ENCODE measurements around the gene NBDY.

DNA sequence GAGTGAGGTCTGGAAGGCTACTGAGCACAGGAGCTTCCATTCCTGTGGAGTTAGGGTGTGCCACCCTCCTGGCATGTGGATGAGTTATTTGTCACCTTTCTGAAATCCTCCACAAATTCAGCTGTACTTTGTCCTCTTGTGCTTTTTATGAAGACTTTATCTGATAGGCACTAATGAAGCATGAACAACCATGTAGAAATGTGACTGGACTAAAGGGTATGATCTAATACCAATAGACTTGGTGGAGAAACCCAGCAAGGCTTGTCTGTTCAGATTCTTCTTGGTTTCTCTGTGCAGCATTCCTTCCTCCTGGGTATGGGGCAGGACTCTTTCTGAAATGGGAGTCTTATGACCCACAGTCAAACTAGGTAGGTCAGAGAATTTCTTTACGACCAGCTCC lies 9.6 kb downstream of the NBDY start:
- TF ChIP-seq, protein P1, sequence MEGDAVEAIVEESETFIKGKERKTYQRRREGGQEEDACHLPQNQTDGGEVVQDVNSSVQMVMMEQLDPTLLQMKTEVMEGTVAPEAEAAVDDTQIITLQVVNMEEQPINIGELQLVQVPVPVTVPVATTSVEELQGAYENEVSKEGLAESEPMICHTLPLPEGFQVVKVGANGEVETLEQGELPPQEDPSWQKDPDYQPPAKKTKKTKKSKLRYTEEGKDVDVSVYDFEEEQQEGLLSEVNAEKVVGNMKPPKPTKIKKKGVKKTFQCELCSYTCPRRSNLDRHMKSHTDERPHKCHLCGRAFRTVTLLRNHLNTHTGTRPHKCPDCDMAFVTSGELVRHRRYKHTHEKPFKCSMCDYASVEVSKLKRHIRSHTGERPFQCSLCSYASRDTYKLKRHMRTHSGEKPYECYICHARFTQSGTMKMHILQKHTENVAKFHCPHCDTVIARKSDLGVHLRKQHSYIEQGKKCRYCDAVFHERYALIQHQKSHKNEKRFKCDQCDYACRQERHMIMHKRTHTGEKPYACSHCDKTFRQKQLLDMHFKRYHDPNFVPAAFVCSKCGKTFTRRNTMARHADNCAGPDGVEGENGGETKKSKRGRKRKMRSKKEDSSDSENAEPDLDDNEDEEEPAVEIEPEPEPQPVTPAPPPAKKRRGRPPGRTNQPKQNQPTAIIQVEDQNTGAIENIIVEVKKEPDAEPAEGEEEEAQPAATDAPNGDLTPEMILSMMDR (conservative IDR thresholded peaks at IDR 0.05; ENCODE audit: low read depth, low read length), result no peak
- TF ChIP-seq POLR2A (IDR thresholded peaks at IDR 0.05; ENCODE audit: low read depth, low read length) (no peak), MAFK (IDR thresholded peaks at IDR 0.05; ENCODE audit: low read depth, low read length) (no peak), SMC3 (IDR thresholded peaks at IDR 0.05; ENCODE audit: low read depth, low read length) (no peak), CEBPB (IDR thresholded peaks at IDR 0.05; ENCODE audit: low read depth, low read length) (no peak), RCOR1 (IDR thresholded peaks at IDR 0.05; ENCODE audit: insufficient replicate concordance, low read length) (no peak), RAD21 (IDR thresholded peaks at IDR 0.05; ENCODE audit: low read length) (no peak), RFX5 (IDR thresholded peaks at IDR 0.05; ENCODE audit: low read depth, low read length) (no peak), CHD1 (IDR thresholded peaks at IDR 0.05; ENCODE audit: low read depth, low read length) (no peak), MXI1 (IDR thresholded peaks at IDR 0.05; ENCODE audit: borderline replicate concordance, low read depth, low read length) (no peak), BHLHE40 (IDR thresholded peaks at IDR 0.05; ENCODE audit: low read depth, low read length) (no peak), NFE2L2 (IDR thresholded peaks at IDR 0.05; ENCODE audit: low read depth, low read length) (no peak)
- TF ChIP-seq, protein P2, sequence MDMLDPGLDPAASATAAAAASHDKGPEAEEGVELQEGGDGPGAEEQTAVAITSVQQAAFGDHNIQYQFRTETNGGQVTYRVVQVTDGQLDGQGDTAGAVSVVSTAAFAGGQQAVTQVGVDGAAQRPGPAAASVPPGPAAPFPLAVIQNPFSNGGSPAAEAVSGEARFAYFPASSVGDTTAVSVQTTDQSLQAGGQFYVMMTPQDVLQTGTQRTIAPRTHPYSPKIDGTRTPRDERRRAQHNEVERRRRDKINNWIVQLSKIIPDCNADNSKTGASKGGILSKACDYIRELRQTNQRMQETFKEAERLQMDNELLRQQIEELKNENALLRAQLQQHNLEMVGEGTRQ (IDR thresholded peaks at IDR 0.05; ENCODE audit: low read depth, low read length), result no peak
- TF ChIP-seq, protein P3, sequence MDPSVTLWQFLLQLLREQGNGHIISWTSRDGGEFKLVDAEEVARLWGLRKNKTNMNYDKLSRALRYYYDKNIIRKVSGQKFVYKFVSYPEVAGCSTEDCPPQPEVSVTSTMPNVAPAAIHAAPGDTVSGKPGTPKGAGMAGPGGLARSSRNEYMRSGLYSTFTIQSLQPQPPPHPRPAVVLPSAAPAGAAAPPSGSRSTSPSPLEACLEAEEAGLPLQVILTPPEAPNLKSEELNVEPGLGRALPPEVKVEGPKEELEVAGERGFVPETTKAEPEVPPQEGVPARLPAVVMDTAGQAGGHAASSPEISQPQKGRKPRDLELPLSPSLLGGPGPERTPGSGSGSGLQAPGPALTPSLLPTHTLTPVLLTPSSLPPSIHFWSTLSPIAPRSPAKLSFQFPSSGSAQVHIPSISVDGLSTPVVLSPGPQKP (IDR thresholded peaks at IDR 0.05; ENCODE audit: borderline replicate concordance, low read depth, low read length), result no peak

Data from IMR-90 (cell line).